ENCODE results near the gene DAPK1.

DAPK1 gene

DNA sequence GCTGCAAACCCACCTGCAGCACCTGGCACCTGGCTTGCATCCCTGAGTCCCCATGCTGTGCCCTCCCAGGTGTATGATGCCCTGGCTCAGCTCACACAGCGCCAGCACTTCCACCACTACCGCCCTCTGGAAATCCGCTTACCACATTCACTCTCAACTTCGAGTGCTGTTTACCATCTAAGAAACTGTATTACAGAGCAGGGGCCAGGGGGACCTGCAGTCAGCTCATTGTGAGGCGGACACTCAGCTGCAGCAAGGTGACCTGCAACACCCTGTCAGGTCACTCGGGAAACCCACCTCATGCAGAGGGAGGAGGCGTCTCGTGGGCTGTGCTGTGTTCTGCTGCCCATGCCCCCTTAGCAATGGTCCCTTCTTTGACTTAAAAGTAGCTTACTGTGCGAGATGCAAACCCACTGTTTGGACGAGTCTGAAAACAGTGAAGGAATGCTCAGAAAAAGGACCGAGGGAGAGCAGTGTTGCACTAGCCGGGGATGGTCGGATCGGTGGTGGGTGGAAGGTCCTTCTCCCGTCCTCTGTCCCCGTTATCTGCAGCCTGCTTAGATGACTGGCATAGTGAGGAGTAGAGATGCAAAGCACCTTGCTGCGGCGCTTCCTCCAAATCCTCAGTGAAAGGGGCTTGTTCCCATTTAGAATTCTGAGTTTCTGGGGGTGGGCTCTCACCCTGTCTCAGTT is 173.1 kb downstream of the DAPK1 start:
- no peak for DNase-seq
- in situ Hi-C loops (cut with MboI; ENCODE audit: low pct_unique_long_range_greater_than_20kb, low sequenced_read_pairs): loop anchor here (25.0 kb wide), 1 partner anchor 333 kb away; no protein-coding TSS in a partner anchor

DNA sequence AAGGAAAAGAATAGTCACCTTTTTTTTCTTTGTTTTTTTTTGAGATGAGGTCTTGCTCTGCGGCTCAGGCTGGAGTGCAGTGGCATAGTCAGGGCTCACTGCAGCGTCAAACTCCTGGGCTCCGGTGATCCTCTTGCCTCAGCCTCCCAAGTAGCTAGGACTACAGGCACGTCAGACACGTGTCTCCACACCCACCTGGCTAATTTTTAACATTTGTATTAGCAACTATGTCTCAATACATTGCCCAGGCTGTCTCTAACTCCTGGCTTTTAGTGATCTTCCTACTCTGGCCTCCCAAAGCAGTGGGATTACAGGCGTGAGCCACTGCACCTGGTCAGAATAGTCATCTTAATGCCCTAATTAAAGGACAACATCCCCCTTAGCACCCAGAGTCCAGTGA is 173.8 kb downstream of the DAPK1 start:
- in situ Hi-C loops (cut with MboI; ENCODE audit: low pct_unique_long_range_greater_than_20kb, low sequenced_read_pairs): loop anchor here (25.0 kb wide), 1 partner anchor 334 kb away; no protein-coding TSS in a partner anchor
- DNase-seq: no peak

DNA sequence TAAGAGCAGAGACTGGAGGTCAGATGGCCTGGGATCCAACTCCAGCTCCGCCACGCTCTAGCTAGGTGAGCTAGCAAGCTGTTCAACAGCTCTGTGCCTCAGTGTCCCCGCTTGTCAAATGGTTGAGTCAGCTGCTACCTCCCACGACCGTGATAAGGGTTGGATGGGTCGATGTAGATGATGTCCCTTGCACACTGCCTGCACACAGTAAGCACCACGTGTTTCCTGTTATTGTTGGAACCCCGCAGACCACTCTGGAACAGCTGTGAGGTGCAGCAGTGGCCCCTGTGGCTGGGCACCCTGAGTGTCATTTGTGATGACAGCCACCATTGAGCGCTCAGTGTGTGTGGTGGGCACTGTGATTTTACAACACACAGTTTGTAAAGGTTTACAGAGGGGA is 174.3 kb downstream of the DAPK1 start:
- DNase-seq: no peak
- in situ Hi-C loops (cut with MboI; ENCODE audit: low pct_unique_long_range_greater_than_20kb, low sequenced_read_pairs): loop anchor here (25.0 kb wide), 1 partner anchor 335 kb away; no protein-coding TSS in a partner anchor

DNA sequence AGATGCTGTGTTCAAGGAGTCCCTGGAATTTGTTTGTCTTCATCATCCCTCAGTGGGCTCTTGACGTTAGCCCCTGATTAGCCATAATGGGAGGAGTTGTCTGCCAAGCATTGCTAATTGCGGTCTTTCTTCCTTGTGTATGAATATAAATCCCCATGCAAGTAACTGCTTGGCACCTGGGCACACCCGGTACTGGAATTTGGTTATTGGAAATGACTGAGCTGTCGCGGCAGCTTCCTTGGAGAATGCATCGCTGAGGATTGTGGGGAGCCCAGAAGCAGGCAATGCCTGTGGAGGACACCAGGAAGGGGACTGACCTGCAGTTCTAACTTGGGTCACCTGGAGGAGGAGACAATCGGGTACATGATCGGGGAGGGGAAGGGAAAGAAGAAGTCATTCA is 174.9 kb downstream of the DAPK1 start:
- DNase-seq: no peak
- in situ Hi-C loops (cut with MboI; ENCODE audit: low pct_unique_long_range_greater_than_20kb, low sequenced_read_pairs): loop anchor here (25.0 kb wide), 1 partner anchor 335 kb away; no protein-coding TSS in a partner anchor

DNA sequence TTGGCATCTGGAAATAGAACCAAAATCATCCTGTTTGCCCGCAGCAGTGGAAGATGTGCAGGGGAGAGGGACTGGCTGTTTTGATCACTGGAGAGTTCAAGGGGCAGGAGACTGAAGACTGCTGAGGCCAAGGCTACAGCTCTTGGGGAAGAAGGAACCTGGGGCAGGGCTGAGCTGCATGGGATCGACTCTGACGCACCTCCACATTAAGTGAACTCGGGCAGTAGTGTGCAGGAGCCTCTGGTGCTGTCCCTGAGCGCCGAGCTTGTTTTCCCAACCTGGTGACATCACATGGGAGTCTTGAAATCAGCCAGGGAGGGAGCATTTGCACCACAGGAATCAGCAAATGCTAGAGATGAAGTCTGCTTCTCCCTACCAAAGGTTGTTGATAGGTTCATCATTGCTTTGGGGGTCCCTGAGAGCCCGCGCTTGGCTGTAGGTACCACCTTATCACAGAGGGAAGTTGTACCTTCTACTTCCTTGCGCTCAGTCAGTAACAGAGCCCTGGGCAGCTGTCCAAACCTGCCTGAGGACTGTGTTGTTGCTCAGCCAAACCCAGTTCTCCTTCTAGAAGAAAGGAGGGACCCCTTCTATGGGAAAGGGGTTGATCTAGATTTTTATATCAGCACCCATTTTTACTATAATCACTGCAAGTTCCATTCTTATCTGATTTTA is 175.9 kb downstream of the DAPK1 start:
- in situ Hi-C loops (cut with MboI; ENCODE audit: low pct_unique_long_range_greater_than_20kb, low sequenced_read_pairs): loop anchor here (25.0 kb wide), 1 partner anchor 336 kb away; no protein-coding TSS in a partner anchor
- no peak for DNase-seq

DNA sequence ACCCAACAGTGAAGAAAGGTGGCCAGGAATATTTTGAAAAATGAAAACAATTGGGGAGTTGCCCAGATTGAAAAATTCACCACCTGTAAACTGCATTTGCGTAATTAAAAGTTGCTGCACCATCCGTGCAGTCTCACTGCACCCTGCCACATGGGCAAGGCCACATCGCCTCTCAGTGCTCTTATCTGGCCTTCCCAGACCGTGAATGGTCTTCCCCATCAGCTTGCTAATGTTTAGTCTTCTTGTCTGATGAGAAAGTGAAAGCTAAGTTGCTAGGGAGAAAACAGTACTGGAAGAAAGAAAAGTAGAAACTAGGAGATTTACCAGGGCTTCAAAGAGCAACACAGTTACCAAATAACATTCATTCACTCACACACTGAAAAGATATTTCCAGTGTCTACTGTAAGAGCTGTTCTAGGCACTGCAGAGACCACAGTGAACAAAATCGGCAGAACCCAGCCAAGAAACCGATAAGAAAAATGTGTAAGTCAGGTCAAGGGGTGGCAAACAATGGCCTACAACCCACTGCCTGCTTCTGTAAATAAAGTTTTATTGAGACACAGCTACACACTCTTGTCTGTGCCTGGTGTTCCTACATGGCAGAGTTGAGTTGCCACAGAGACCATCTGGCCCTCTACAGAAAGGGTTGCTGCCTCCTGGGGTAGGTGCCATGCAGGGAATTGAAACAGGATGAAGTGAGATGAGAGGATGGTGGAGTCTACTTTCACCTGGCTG is 177.1 kb downstream of the DAPK1 start:
- in situ Hi-C loops (cut with MboI; ENCODE audit: low pct_unique_long_range_greater_than_20kb, low sequenced_read_pairs): loop anchor here (25.0 kb wide), 3 partner anchors 138 to 363 kb away; no protein-coding TSS in a partner anchor
- no peak for DNase-seq

DNA sequence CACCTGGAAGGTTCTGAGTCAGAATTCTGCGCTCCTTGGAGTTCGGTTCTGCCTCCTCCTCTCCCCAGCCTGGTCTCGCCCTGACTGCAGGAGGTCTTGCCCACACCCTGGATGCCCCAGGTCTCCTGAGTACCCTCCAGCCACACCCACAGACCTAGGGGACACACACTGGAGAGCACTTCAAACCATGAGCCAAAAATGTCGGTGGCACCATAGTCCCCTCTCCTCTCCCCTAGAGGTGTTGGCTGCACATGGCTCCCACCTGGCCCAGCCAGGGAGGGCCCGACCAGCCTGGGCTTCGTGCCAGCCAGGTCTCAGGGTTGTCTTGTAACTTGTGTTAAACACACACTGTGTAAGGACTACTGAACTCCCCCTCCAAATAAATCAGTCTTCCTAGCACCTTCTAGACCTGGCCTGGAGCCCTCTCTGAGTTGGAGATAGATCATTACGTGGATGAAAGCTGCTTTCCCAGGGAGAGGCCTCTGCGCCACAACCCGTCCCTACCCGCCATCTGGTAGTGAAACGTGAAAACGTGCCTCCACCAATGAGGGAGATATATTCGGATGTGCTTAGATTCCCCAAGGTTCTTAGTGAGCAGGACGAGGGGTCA is 178.3 kb downstream of the DAPK1 start:
- in situ Hi-C loops (cut with MboI; ENCODE audit: low pct_unique_long_range_greater_than_20kb, low sequenced_read_pairs): loop anchor here (25.0 kb wide), 2 partner anchors 136 to 361 kb away; no protein-coding TSS in a partner anchor
- DNase-seq: no peak

DNA sequence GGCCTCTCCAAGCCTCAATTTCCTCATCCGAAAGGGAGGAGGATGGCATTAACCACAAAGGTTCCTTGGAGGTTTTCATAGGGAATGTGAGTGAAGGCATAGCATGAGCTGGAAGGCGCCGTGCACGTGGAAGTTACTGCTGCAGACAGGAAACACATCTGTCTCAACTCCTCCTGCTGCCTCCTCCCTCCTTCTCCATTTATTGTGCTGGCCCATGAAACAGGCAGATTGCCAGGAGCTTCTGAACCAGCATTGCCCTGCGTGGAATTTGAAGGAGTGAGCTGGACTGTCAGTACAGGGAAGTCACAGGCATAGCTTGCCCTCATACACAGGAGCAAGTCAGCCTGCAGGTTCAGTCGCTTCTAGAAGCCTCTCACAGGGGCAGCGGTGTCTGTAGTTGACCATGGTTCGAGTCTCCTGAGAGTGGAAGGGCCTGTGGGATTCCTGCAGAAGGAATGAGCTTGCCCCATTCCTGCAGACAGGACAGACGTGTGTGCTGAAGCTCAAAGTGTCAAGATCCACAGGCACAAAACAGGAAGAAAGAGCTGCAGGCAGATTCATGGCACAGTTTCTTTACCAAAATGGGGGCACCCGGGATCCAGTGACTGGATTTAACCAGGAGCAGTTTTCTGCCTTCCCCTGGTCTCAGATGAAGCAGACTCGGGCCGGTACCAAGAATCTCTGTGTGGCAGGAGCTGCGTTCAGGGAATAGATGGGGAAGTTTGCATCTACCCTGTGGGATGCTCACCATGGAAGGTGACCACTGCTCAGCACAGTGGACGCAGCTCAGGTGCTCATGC is 179.5 kb downstream of the DAPK1 start:
- peak; percentile 85 for DNase-seq
- in situ Hi-C loops (cut with MboI; ENCODE audit: low pct_unique_long_range_greater_than_20kb, low sequenced_read_pairs): loop anchor here (25.0 kb wide), 2 partner anchors 135 to 360 kb away; no protein-coding TSS in a partner anchor

DNA sequence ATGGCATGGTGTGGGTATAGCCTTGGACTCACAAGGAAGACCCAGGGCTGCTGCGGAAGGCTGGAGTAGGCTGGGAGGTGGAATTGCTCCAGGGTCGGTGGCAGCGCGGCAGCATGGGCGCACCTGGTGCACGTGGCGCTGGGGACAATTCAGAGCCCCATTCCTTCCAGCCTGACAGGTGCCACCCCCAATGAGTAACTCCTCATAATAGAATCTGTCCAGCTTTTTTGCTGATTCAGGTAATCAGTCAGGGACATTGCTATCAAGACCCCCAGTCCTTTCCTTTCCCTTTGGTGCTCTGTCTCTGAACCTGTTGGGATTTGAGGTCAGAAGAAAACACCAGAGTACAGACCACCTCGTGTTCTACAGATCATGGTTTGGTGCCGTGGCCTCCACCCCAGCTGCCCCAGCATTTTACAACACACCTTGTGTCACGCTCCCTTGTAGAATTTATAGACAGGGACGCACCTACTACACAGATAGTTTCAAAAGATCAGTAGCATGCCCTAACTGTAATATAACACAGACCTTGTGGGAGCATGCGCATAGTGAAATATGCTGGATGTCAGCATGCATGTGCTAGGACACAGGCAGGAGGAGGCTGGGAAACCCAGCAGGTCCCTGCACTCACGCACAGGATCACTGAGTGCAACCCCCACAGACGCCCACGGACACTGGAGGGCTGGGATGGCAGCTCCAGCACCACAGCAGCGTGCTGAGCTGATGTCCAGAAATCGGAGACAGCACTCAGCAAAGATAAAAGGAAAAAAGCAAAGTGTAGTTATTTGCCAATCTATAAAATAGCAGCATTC is 180.3 kb downstream of the DAPK1 start:
- in situ Hi-C loops (cut with MboI; ENCODE audit: low pct_unique_long_range_greater_than_20kb, low sequenced_read_pairs): loop anchor here (25.0 kb wide), 2 partner anchors 134 to 359 kb away; no protein-coding TSS in a partner anchor
- DNase-seq: no peak

DNA sequence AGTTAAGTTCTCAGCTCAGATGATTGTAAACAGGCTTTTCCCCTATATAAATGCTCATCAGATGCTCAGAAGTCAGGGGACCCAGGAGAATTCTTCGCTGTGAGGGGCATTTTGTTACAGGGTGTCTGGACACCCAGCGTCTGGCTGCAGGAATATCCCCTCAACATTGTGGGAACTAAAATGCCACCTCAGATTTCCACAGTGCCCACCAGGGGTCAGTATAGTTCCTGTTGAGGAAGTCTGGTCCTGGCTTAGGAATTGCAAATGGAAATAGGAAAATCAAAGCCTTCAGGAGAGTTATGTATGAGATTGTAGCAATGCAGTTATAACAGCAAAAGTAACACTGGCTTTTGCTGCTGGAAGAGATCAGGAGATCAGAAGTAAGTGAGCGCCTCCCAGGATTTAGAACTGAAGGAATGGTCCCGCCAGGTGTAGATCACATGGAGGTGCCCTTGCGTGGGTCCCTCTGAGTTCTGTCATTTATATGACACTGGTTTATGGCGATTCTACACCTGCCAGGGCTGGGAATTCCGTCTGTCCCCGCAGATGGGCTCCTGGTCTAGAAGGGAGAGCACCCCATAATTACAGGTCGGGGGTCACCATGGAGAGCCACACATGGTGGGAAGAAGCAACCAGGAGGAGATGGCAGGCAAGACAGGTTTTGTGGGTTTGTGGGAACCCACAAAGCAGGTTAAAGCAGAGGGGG is 181.1 kb downstream of the DAPK1 start:
- in situ Hi-C loops (cut with MboI; ENCODE audit: low pct_unique_long_range_greater_than_20kb, low sequenced_read_pairs): loop anchor here (25.0 kb wide), 2 partner anchors 133 to 358 kb away; no protein-coding TSS in a partner anchor
- DNase-seq: peak; percentile 59

DNA sequence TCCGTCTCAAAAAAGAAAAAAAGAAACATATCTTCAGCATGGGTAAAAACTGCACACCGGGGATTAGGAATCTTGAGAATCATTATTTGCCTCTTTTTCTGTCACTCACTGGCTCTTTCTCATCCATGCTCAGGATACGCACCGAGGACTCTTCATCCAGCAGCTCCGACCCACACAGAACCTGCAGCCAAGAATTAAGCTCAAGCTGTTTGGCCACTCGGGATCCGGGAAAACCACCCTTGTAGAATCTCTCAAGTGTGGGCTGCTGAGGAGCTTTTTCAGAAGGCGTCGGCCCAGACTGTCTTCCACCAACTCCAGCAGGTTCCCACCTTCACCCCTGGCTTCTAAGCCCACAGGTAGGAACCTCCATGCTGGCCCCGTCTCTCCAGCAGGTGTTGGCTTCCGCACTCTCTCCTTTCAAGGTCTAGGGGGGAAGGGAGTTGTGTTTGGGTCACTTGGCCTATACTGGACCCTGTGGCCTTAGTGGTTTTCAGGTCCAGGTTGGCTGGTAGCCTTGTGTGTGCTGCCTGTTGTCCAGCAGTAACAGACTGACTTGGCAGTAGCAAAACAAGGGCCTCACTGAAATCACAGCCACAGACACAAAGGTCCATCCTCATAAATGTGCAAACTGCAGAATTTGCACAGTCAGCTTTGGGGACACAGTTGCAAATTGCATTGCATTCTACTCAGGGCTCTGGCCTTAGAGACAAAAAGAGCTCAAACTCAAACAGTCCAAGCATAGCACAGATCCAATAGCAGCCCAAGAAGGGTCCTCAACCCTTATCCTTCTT is 183.8 kb downstream of the DAPK1 start:
- in situ Hi-C loops (cut with MboI; ENCODE audit: low pct_unique_long_range_greater_than_20kb, low sequenced_read_pairs): loop anchor here (25.0 kb wide), 2 partner anchors 131 to 356 kb away; no protein-coding TSS in a partner anchor
- DNase-seq: no peak

DNA sequence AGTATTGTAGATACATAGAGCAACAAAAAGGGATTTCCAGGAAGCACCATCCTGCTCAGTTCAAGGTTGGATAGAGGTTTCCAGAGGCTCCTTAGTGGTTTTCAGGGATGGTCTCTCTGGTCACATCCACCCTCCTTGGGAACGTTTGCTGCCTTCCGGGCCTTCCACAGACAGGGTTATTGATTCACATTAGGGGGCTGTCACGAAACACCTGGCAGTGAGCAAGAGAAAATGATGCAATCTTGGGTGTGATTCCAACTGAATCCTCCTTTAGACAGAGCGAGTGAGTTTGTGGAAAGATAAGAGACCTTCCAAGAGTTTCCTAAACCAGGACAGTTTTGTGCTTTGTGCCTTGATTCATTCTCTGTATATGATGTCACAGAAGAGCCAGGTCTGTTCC is 184.4 kb downstream of the DAPK1 start:
- no peak for DNase-seq
- in situ Hi-C loops (cut with MboI; ENCODE audit: low pct_unique_long_range_greater_than_20kb, low sequenced_read_pairs): loop anchor here (25.0 kb wide), 2 partner anchors 130 to 355 kb away; no protein-coding TSS in a partner anchor

DNA sequence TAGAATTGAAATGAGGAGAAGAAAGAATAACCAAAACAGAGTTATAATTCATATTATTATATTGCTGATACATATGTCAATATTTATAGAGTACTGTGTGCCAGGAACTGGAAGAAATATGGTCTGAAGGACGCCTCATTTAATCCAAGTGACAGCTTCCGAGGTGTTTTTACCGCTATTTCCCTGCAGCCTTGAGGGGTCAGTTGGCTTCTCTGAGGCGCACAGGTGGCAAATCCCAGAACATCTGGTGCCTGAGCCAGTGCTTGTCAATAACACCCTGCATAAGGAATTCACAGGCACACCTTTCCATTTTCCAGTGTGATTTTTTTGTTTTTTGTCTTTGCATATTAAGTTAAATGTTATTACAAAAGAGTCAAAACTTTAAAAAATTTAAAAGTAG is 185.0 kb downstream of the DAPK1 start:
- in situ Hi-C loops (cut with MboI; ENCODE audit: low pct_unique_long_range_greater_than_20kb, low sequenced_read_pairs): loop anchor here (25.0 kb wide), 2 partner anchors 130 to 355 kb away; no protein-coding TSS in a partner anchor

DNA sequence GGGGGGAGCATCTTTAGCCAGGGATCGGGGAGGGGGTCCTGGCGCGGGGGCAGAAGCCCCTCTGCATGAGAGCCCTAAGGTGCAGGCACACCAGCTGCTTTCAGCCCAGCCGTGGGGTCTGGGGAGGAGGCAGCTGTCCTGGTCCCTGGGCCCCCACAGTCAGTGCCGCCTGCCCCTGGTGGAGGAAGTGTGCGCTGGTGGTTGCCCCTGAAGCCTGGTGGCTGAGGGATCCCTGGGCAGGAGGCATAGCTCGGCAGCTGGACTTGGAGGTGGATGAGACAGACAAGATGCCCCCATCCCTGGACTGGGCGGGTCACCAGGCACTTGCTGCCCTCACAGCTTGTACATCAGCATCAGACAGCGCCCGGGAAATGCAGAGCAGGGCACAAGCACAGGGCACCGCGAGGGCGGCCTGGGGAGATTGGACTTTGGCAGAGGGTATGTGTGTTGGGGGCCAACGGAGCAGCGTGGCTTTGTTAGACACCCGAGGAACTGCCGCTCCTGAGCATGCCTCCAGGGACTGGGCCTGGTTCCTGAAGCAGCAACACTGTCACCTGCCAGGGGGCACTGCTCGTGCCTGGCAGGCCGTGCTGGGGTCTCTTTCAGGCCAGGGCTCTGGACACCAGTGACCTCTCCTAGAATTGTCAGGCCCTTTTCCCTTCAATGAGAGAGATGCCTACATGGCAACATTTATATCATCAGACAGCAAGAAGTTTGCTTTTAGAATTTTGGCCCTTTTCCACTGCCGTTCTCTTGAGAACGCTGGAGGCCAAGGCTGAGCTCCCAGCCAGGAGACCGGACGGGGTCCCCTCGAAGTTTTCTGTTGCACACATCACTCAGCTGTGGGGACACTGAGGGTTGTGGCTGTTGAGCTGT is 186.3 kb downstream of the DAPK1 start:
- in situ Hi-C loops (cut with MboI; ENCODE audit: low pct_unique_long_range_greater_than_20kb, low sequenced_read_pairs): loop anchor here (25.0 kb wide), 2 partner anchors 128 to 353 kb away; no protein-coding TSS in a partner anchor
- DNase-seq: no peak

More for the DNA sequence above, 185.0 kb downstream of the DAPK1 start:
- no peak for DNase-seq

DNA sequence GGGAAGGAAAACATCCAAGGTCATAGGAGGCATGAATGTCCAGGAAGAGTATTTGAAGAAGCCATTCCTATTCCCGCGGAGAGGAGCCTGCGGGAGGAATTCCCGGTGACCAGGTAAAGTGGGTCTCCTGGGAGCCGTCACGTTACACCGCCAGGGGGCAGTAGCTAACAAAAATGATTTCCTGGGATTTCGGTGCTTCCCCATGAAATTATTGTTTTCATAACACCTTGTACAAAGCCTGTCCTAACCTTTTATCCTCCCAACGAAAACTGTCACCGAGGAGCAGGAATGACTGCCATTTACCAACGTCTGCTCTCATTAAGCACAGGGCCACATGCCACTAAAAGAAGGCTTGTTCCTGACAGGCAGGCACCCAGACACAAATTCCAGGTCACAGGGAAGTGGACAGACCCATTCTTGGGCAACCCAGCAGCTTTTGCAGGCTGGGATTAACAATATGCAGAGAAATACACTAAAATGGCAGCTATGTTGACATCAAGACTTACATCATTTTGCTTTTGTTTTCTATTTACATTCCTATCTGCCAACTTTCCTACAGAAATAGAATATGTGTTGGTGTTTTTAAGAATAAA is 187.1 kb downstream of the DAPK1 start:
- DNase-seq: no peak
- in situ Hi-C loops (cut with MboI; ENCODE audit: low pct_unique_long_range_greater_than_20kb, low sequenced_read_pairs): loop anchor here (25.0 kb wide), 2 partner anchors 128 to 353 kb away; no protein-coding TSS in a partner anchor
